ENCODE data around the gene TARDBP.
"Not testable (repeated sequence)": the region's sequence is repeated elsewhere in the genome, so short reads cannot be mapped to it uniquely, and the experiment has no call there.

TARDBP gene

DNA sequence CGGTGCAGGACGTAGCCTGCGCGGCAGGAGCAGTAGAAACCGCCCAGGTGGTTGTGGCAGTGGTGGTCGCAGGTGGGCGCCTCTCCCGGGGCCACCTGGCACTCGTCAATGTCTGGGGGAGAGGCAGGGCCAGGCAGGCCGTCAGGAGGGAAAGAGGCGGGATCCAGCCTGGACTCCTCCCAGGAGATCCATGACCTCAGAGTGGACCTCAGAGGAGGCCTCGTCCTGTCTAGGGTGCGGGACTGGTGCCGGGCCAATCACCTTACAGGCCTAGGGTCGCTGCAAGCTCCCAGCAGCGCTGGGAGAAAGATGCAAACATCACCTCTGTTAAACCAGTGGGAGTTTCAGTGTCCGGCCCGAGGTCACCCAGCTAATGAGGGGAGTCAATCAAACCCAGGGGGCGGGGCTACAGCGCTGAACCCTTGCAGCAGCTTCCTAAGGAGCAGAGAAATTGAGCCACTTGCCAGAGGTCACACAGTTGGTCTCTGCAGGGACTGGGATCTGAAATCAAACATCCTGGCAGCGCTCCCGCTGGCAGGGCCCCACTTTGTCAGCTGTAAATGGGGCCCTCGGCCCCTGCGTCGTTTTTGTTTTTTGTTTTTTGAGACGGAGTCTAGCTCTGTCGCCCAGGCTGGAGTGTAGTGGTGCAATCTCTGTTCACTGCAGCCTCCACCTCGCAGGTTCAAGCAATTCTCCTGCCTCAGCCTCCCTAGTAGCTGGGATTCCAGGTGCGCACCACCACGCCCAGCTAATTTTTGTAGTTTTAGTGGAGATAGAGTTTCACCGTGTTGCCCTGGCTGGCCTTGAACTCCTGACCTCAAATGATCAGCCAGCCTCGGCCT lies 33.2 kb downstream of the TARDBP start:
- no peak overlapping the region for H3K9ac ChIP-seq (ENCODE audit: low read length)
- no CpG with 5 or more reads among the region's 32 CpGs for WGBS (ENCODE audit: extremely low coverage, insufficient coverage, insufficient read length)
- no peak overlapping the region for H3K4me2 ChIP-seq (ENCODE audit: low read length)
- H2AFZ ChIP-seq (ENCODE audit: insufficient read depth, low read length, poor library complexity), result no peak overlapping the region
- no peak overlapping the region for H3K27ac ChIP-seq (ENCODE audit: low read depth, low read length)
- H2BK12ac ChIP-seq (ENCODE audit: low read length), result no peak overlapping the region
- no peaks in the 10 kb centered on the region for H3K36me3 ChIP-seq (ENCODE audit: control insufficient read depth in 1 of 2, insufficient read depth in 2 of 2, low read length in 2 of 2)
- H2BK120ac ChIP-seq (ENCODE audit: insufficient read depth, low read length, poor library complexity), result no peak overlapping the region
- no peak overlapping the region for H3K23ac ChIP-seq (ENCODE audit: low read length)
- no peaks in the 10 kb centered on the region for H3K4me1 ChIP-seq (ENCODE audit: control insufficient read depth in 1 of 2, insufficient read depth in 2 of 2, low read length in 2 of 2)
- H4K8ac ChIP-seq (ENCODE audit: low read depth, low read length), result no peak overlapping the region
- no peak overlapping the region for H2BK5ac ChIP-seq (ENCODE audit: low read depth, low read length, poor library complexity)
- no peaks in the 10 kb centered on the region for H3K27me3 ChIP-seq (ENCODE audit: insufficient read depth, low read length)
- peaks cover 3% of the 10 kb centered on the region for H3K9me3 ChIP-seq (ENCODE audit: insufficient read depth, low read depth, low read length)
- no peak for DNase-seq
- H3K14ac ChIP-seq (ENCODE audit: low read length), result no peak overlapping the region
- H2AK5ac ChIP-seq (ENCODE audit: low read length), result no peak overlapping the region
- no peak overlapping the region for H3K4ac ChIP-seq (ENCODE audit: low read depth, low read length)
- H4K12ac ChIP-seq (ENCODE audit: low read depth, low read length), result no peak overlapping the region
- H3K79me1 ChIP-seq (ENCODE audit: low read length), result no peaks in the 10 kb centered on the region
- H3K4me3 ChIP-seq (ENCODE audit: low read depth, low read length), result no peak overlapping the region
- H4K91ac ChIP-seq (ENCODE audit: low read depth, low read length), result no peak overlapping the region
- H3K79me2 ChIP-seq (ENCODE audit: control insufficient read depth, insufficient read depth, low read length, poor library complexity), result no peaks in the 10 kb centered on the region
- no peak overlapping the region for H3K18ac ChIP-seq (ENCODE audit: low read length)

GRCh38 chr1:11046270-11046566 lies 33.8 kb downstream of the TARDBP start:
- Histone ChIP-seq H3K4ac (ENCODE audit: low read depth, low read length) (no peak overlapping the region), H3K18ac (ENCODE audit: low read length) (no peak overlapping the region), H3K9ac (ENCODE audit: low read length) (no peak overlapping the region), H3K14ac (ENCODE audit: low read length) (no peak overlapping the region), H2AFZ (ENCODE audit: insufficient read depth, low read length, poor library complexity) (no peak overlapping the region), H3K23ac (ENCODE audit: low read length) (no peak overlapping the region), H3K27ac (ENCODE audit: low read depth, low read length) (no peak overlapping the region), H3K79me1 (ENCODE audit: low read length) (no peaks in the 10 kb centered on the region), H3K27me3 (ENCODE audit: insufficient read depth, low read length) (no peaks in the 10 kb centered on the region), H3K79me2 (ENCODE audit: control insufficient read depth, insufficient read depth, low read length, poor library complexity) (no peaks in the 10 kb centered on the region), H3K4me3 (ENCODE audit: low read depth, low read length) (no peak overlapping the region), H2BK120ac (ENCODE audit: insufficient read depth, low read length, poor library complexity) (no peak overlapping the region), H2BK12ac (ENCODE audit: low read length) (no peak overlapping the region), H4K12ac (ENCODE audit: low read depth, low read length) (no peak overlapping the region), H3K9me3 (ENCODE audit: insufficient read depth, low read depth, low read length) (peaks cover 3% of the 10 kb centered on the region), H4K91ac (ENCODE audit: low read depth, low read length) (no peak overlapping the region), H2BK5ac (ENCODE audit: low read depth, low read length, poor library complexity) (no peak overlapping the region), H3K36me3 (ENCODE audit: control insufficient read depth in 1 of 2, insufficient read depth in 2 of 2, low read length in 2 of 2) (no peaks in the 10 kb centered on the region), H3K4me2 (ENCODE audit: low read length) (no peak overlapping the region), H4K8ac (ENCODE audit: low read depth, low read length) (no peak overlapping the region), H2AK5ac (ENCODE audit: low read length) (no peak overlapping the region), H3K4me1 (ENCODE audit: control insufficient read depth in 1 of 2, insufficient read depth in 2 of 2, low read length in 2 of 2) (no peaks in the 10 kb centered on the region)
- no peak for DNase-seq
- WGBS (ENCODE audit: extremely low coverage, insufficient coverage, insufficient read length), result no CpG with 5 or more reads among the region's 8 CpGs

- H3K4me3 ChIP-seq (ENCODE audit: low read depth, low read length), result no peak within 1 kb of the TSS
- no peak within 1 kb of the TSS for H2AFZ ChIP-seq (ENCODE audit: insufficient read depth, low read length, poor library complexity)
- H3K27me3 ChIP-seq (ENCODE audit: insufficient read depth, low read length), result no peaks in the 10 kb centered on the region
- H4K12ac ChIP-seq (ENCODE audit: low read depth, low read length), result no peak within 1 kb of the TSS
- no peaks in the 10 kb centered on the region for H3K79me2 ChIP-seq (ENCODE audit: control insufficient read depth, insufficient read depth, low read length, poor library complexity)
- no peak within 1 kb of the TSS for H3K14ac ChIP-seq (ENCODE audit: low read length)
- H2BK5ac ChIP-seq (ENCODE audit: low read depth, low read length, poor library complexity), result no peak within 1 kb of the TSS
- no peak within 1 kb of the TSS for H3K27ac ChIP-seq (ENCODE audit: low read depth, low read length)
- no peak within 1 kb of the TSS for H3K18ac ChIP-seq (ENCODE audit: low read length)
- no peak within 1 kb of the TSS for H3K4ac ChIP-seq (ENCODE audit: low read depth, low read length)
- no peak within 1 kb of the TSS for H2BK12ac ChIP-seq (ENCODE audit: low read length)
- H2BK120ac ChIP-seq (ENCODE audit: insufficient read depth, low read length, poor library complexity), result no peak within 1 kb of the TSS
- H3K4me1 ChIP-seq (ENCODE audit: control insufficient read depth in 1 of 2, insufficient read depth in 2 of 2, low read length in 2 of 2), result no peaks in the 10 kb centered on the region
- no peaks in the 10 kb centered on the region for H3K79me1 ChIP-seq (ENCODE audit: low read length)
- H3K9ac ChIP-seq (ENCODE audit: low read length), result no peak within 1 kb of the TSS
- no peak within 1 kb of the TSS for H2AK5ac ChIP-seq (ENCODE audit: low read length)
- H4K8ac ChIP-seq (ENCODE audit: low read depth, low read length), result no peak within 1 kb of the TSS
- WGBS (ENCODE audit: extremely low coverage, insufficient coverage, insufficient read length), result no CpG with 5 or more reads among the region's 28 CpGs
- DNase-seq, result no peak
- H3K9me3 ChIP-seq (ENCODE audit: insufficient read depth, low read depth, low read length), result peaks cover 3% of the 10 kb centered on the region
- H4K91ac ChIP-seq (ENCODE audit: low read depth, low read length), result no peak within 1 kb of the TSS
- H3K36me3 ChIP-seq (ENCODE audit: control insufficient read depth in 1 of 2, insufficient read depth in 2 of 2, low read length in 2 of 2), result no peaks in the 10 kb centered on the region
- H3K23ac ChIP-seq (ENCODE audit: low read length), result no peak within 1 kb of the TSS
- no peak within 1 kb of the TSS for H3K4me2 ChIP-seq (ENCODE audit: low read length)
Measured at GRCh38 chr1:11046625-11047365, 34.3 kb downstream of the TARDBP start, which contains the start of gene MASP2. MASP2 (minus strand) TSS chr1:11047239; CDS start chr1:11047207, 32 bp downstream.

- H3K14ac ChIP-seq (ENCODE audit: low read length); H3K79me1 ChIP-seq (ENCODE audit: low read length); H3K23ac ChIP-seq (ENCODE audit: low read length); H3K9ac ChIP-seq (ENCODE audit: low read length); H3K18ac ChIP-seq (ENCODE audit: low read length); DNase-seq; H3K9me3 ChIP-seq (ENCODE audit: insufficient read depth, low read depth, low read length); H2BK120ac ChIP-seq (ENCODE audit: insufficient read depth, low read length, poor library complexity); H2AFZ ChIP-seq (ENCODE audit: insufficient read depth, low read length, poor library complexity); H3K4me3 ChIP-seq (ENCODE audit: low read depth, low read length); H3K4me1 ChIP-seq (ENCODE audit: control insufficient read depth in 1 of 2, insufficient read depth in 2 of 2, low read length in 2 of 2); H3K4ac ChIP-seq (ENCODE audit: low read depth, low read length); H2AK5ac ChIP-seq (ENCODE audit: low read length); H3K4me2 ChIP-seq (ENCODE audit: low read length); H2BK12ac ChIP-seq (ENCODE audit: low read length); H3K79me2 ChIP-seq (ENCODE audit: control insufficient read depth, insufficient read depth, low read length, poor library complexity); H2BK5ac ChIP-seq (ENCODE audit: low read depth, low read length, poor library complexity); H3K27ac ChIP-seq (ENCODE audit: low read depth, low read length); H3K27me3 ChIP-seq (ENCODE audit: insufficient read depth, low read length); H4K12ac ChIP-seq (ENCODE audit: low read depth, low read length); H4K8ac ChIP-seq (ENCODE audit: low read depth, low read length); H4K91ac ChIP-seq (ENCODE audit: low read depth, low read length): not testable (repeated sequence)
- peaks cover 10 to 11% of the 10 kb centered on the region in 2 experiments for H3K36me3 ChIP-seq (ENCODE audit: control insufficient read depth in 1 of 2, insufficient read depth in 2 of 2, low read length in 2 of 2)
- WGBS (ENCODE audit: extremely low coverage, insufficient coverage, insufficient read length), result no CpG with 5 or more reads among the region's 10 CpGs
Measured at GRCh38 chr1:11051121-11051520, 38.7 kb downstream of the TARDBP start.

All from trophoblast cell (in vitro differentiated cells and primary cell).